Memory B cell (primary cell): ENCODE results near the gene COPS3.

Experiments
- ATAC-seq: fragments of 150-1000 bp; cut with Tn5 transposase; 2 replicates; pipeline ENCODE4 v1.10.0; 2021; ENCODE audit warnings: low read depth, mild to moderate bottlenecking, moderate library complexity
- DNase-seq, 2 donors: peaks; one replicate each; pipeline ENCODE4 v3.0.0; 2022; ENCODE audit warnings: low spot score in 2 of 2
- H3K27ac Mint-ChIP-seq: one replicate; pipeline ENCODE4 v1.8.0; 2022; ENCODE audit warnings: mild to moderate bottlenecking, moderate library complexity, mixed read lengths
- H3K27me3 Mint-ChIP-seq: one replicate; pipeline ENCODE4 v1.8.0; 2022; ENCODE audit warnings: mixed read lengths
- H3K36me3 Mint-ChIP-seq: one replicate; pipeline ENCODE4 v1.8.0; 2022; ENCODE audit warnings: mild to moderate bottlenecking, mixed read lengths
- H3K4me1 Mint-ChIP-seq: one replicate; pipeline ENCODE4 v1.8.0; 2022; ENCODE audit warnings: mixed read lengths
- H3K4me3 Mint-ChIP-seq: one replicate; pipeline ENCODE4 v1.8.0; 2022; ENCODE audit warnings: mild to moderate bottlenecking, moderate library complexity, mixed read lengths
- H3K9me3 Mint-ChIP-seq: one replicate; pipeline ENCODE4 v1.8.0; 2022; ENCODE audit warnings: mixed read lengths

Gene COPS3

DNA sequence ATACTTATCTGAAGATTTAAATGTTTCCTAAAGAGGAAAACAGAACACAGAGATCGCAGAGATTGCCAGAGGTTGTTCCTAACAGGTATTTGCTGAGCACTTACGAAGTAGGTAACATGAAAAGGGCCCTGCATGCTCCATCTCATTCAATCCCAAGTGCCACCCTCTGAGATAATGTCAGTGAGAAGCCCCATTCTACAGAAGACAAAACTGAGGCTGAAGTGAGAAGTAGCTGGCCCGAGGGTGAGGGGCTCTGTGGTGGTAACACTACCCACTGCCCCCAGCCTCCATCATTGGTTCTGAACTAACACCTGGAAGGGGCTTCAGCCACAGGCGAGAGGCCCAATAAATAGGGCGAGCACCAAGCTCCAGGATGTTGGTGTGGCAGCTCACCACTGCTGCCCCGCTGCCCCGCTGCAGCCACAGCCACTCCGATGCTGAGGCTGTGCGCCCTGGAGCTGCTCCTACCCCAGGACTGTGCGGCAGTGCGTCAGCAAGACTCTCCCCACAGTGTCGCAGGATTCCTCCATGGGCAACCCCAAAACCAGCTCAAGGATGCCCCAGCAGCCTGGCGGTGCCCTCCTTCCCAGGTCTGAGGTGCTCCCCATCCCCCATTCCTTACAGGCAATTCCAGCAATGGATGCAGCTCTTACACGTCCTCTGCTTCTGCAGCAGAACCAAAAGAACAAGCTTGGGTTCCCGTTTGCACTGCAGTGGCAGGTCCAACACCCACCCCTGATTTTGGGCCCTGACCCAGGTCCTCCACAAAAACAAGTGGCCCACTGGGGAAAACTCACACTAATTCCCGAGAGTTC, 54.4 kb downstream of the COPS3 start:
- H3K36me3 Mint-ChIP-seq = peaks cover 38% of the 10 kb centered on the region
- no peaks in the 10 kb centered on the region for H3K27me3 Mint-ChIP-seq
- ATAC-seq (no peak), DNase-seq (no peak)
- H3K27ac Mint-ChIP-seq = no peak overlapping the region
- H3K4me3 Mint-ChIP-seq = no peak overlapping the region
- H3K9me3 Mint-ChIP-seq = no peaks in the 10 kb centered on the region
- peaks cover under 1% of the 10 kb centered on the region for H3K4me1 Mint-ChIP-seq

DNA sequence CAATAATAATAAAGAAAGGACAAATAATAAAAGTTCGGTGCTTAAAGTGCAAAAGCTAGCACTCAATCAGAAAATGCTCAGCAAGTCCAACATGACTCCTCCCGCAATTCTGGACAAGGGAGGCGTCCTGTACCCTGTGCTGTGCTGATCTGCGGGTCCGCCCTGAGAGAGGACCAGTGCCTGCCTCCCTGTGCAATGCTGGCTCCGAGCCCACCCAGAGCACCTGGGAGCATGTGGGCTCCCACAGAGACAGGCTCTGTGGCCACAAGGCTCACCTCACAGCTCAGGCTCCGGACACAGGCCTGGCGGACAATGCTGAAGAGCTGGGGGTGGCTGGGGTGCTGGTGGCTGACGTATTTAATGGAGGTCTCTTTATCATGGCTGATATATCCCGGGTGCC, 55.1 kb downstream of the COPS3 start:
- Mint-ChIP-seq H3K4me3 (no peak overlapping the region), H3K27me3 (no peaks in the 10 kb centered on the region), H3K4me1 (no peaks in the 10 kb centered on the region), H3K36me3 (peaks cover 38% of the 10 kb centered on the region), H3K27ac (no peak overlapping the region), H3K9me3 (no peaks in the 10 kb centered on the region)
- DNase-seq = no peak
- ATAC-seq = no peak

GRCh38 chr17:17224137-17224536, 56.9 kb downstream of the COPS3 start:
- H3K27ac Mint-ChIP-seq = no peak overlapping the region

DNA sequence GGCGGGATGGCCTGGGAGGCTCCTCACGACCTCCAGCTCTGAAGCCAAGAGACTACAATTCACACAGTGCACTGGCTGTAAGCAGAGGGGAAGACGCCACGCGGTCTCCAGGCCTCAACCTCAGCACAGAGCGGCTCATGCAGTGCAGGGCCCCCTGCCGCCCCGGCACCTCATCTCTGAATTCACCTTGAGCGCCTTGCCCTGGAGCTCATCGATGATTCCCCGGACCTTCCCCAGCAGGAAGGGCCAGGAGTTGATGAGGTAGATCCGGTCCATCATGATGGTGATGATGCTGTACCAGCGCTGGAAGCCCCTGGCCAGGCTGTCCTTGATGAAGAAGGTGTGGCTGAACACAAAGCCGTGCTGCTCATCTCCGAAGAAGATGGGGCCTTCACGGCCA, 57.3 kb downstream of the COPS3 start:
- DNase-seq = no peak
- Mint-ChIP-seq H3K9me3 (no peaks in the 10 kb centered on the region), H3K27me3 (no peaks in the 10 kb centered on the region), H3K27ac (no peak overlapping the region), H3K36me3 (peaks cover 35% of the 10 kb centered on the region), H3K4me3 (no peak overlapping the region), H3K4me1 (no peaks in the 10 kb centered on the region)
- ATAC-seq = no peak

More at GRCh38 chr17:17224137-17224536, 56.9 kb downstream of the COPS3 start:
- no peak for ATAC-seq
- Mint-ChIP-seq H3K4me3 (no peak overlapping the region), H3K4me1 (no peaks in the 10 kb centered on the region), H3K9me3 (no peaks in the 10 kb centered on the region), H3K36me3 (peaks cover 37% of the 10 kb centered on the region), H3K27me3 (no peaks in the 10 kb centered on the region)
- no peak for DNase-seq

DNA sequence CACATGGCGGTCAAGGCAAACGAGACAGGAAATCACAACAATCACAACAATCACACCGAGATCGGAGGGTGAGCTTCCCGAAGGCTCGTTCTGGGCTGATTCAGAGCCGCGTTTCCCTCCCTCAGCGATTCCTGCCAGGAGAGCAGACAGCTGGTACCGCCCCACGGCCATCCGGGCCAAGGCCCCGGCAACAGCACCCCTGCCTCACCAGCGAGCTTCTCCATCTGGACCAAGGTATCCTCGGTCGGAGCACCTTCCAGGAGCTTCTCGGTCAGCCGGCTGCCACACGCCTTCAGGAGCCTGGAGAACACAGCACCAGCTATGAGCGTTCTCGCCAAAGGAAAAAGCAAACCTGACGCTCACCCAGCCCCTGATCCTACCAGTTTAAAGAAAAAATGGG, 59.7 kb downstream of the COPS3 start:
- H3K4me1 Mint-ChIP-seq = no peaks in the 10 kb centered on the region
- H3K9me3 Mint-ChIP-seq = no peaks in the 10 kb centered on the region
- no peak for ATAC-seq
- no peak for DNase-seq
- H3K4me3 Mint-ChIP-seq = no peak overlapping the region
- H3K27ac Mint-ChIP-seq = no peak overlapping the region
- H3K36me3 Mint-ChIP-seq = peaks cover 39% of the 10 kb centered on the region
- no peaks in the 10 kb centered on the region for H3K27me3 Mint-ChIP-seq

DNA sequence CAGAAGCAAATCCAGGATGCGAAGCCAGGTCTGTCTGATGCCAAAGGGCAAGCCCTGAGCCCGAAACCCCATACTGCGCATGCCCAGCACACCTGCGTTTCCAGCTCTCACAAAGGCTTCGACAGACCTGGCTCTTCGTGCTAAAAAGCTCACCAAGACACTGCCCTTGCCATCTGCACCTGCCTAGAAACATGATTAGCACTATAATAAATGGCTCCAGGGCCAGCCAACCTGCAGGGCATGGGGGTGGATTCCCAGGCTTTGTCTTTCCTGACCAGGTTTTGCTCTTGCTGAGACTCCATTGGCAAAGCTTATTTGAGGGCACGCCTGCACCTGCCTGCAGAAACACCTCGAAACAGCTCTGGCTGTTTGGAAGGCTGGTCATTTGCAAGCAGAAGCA, 60.5 kb downstream of the COPS3 start:
- no peaks in the 10 kb centered on the region for H3K9me3 Mint-ChIP-seq
- no peak for ATAC-seq
- H3K4me3 Mint-ChIP-seq = no peak overlapping the region
- H3K36me3 Mint-ChIP-seq = peaks cover 39% of the 10 kb centered on the region
- no peak overlapping the region for H3K27ac Mint-ChIP-seq
- H3K27me3 Mint-ChIP-seq = no peaks in the 10 kb centered on the region
- H3K4me1 Mint-ChIP-seq = no peaks in the 10 kb centered on the region
- no peak for DNase-seq

DNA sequence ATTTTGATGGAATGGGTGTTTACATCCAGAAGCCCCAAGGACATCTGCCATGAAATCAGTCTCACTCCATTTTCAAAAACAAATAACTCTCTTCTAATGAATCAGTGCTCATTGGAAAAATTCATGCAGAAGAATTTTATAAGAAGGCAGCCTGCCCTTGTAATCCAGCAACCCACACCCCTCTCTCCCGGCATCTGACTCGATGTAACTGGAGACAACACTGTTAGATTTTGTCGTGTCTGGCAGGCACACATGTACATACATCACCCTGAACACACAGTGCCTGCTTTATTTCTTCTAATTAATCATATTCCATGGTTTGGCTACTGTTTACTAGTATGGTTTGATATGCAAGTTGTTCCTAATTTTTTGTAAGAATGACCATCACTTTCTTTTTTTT, 63.1 kb downstream of the COPS3 start:
- no peaks in the 10 kb centered on the region for H3K4me1 Mint-ChIP-seq
- no peak for DNase-seq
- H3K36me3 Mint-ChIP-seq = peaks cover 30% of the 10 kb centered on the region
- H3K9me3 Mint-ChIP-seq = no peaks in the 10 kb centered on the region
- no peaks in the 10 kb centered on the region for H3K27me3 Mint-ChIP-seq
- no peak for ATAC-seq
- H3K4me3 Mint-ChIP-seq = no peak overlapping the region
- no peak overlapping the region for H3K27ac Mint-ChIP-seq

GRCh38 chr17:17216776-17217175, 64.3 kb downstream of the COPS3 start:
- Mint-ChIP-seq H3K4me3 (no peak overlapping the region), H3K27ac (no peak overlapping the region), H3K4me1 (no peaks in the 10 kb centered on the region), H3K9me3 (no peaks in the 10 kb centered on the region), H3K36me3 (peaks cover 32% of the 10 kb centered on the region), H3K27me3 (no peaks in the 10 kb centered on the region)
- DNase-seq (no peak), ATAC-seq (no peak)

DNA sequence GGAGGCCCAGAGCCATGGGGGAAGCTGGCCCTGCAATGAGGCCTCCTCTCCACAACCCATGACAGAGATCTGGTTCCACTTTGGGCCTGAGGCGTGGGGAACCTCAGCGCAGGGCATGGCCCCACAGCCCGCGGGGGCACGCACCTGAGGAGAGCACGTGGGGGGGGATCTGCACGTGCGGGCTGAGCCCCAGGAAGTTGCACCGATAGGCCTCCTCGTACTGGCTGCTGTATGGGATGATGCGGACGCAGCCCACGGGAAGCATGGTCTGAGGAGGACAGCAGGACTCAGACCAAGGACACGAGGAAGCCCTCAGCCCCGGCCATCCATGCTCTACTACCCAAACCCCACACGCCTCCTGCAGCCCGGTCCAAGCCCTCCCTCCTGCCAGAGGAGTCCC, 64.8 kb downstream of the COPS3 start:
- ATAC-seq (no peak), DNase-seq (no peak)
- no peaks in the 10 kb centered on the region for H3K4me1 Mint-ChIP-seq
- H3K36me3 Mint-ChIP-seq = peaks cover 32% of the 10 kb centered on the region
- no peak overlapping the region for H3K4me3 Mint-ChIP-seq
- no peak overlapping the region for H3K27ac Mint-ChIP-seq
- no peaks in the 10 kb centered on the region for H3K27me3 Mint-ChIP-seq
- no peaks in the 10 kb centered on the region for H3K9me3 Mint-ChIP-seq

DNA sequence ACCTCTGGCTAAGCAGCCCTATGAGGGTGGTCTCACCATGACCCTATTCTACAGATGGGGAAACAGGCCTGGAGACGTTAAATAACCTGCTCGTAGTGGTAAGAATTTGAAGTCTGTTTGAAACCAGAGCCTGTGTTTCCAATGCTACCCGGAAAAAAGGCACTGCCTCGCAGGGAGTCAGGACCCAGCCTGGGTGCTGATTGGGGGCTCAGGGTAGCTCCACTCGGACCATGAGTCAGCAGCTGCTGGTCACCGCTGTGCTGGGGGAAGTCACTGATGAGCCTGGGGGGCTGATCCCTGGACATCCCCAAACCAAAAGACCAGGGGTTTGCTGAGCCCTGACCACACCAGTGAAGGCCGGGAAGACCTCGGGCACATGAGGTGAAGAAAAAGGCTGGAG, 65.5 kb downstream of the COPS3 start:
- ATAC-seq = no peak
- H3K27ac Mint-ChIP-seq = no peak overlapping the region

GRCh38 chr17:17214646-17215436, 66.2 kb downstream of the COPS3 start:
- Mint-ChIP-seq H3K27ac (no peak overlapping the region), H3K4me3 (no peak overlapping the region), H3K4me1 (no peaks in the 10 kb centered on the region), H3K27me3 (no peaks in the 10 kb centered on the region), H3K36me3 (peaks cover 24% of the 10 kb centered on the region), H3K9me3 (no peaks in the 10 kb centered on the region)
- ATAC-seq = no peak
- no peak for DNase-seq

More for the DNA sequence above, 65.5 kb downstream of the COPS3 start:
- H3K4me1 Mint-ChIP-seq = no peaks in the 10 kb centered on the region
- DNase-seq = no peak
- no peaks in the 10 kb centered on the region for H3K27me3 Mint-ChIP-seq
- no peak overlapping the region for H3K4me3 Mint-ChIP-seq
- no peaks in the 10 kb centered on the region for H3K9me3 Mint-ChIP-seq
- H3K36me3 Mint-ChIP-seq = peaks cover 29% of the 10 kb centered on the region

DNA sequence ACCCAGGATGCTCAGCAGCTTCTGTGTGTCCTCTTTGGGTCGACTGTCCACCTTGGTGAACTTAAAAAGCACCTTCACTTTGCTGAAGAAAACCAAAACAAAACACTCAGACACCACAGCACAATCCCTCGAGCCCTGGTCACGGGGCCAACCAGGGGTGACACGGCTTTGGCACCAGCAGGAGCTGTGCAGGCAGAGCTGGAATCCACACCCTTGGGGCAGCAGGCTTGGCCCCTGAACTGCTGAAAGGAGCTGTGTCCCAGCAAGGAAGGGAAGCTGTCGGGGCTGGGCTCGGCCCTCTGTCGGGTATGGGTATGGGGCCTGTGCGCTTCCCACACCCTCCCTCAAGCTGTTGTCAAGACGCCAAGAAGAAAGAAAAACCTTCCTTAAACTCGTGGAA, 67.3 kb downstream of the COPS3 start:
- H3K4me3 Mint-ChIP-seq = no peak overlapping the region
- H3K4me1 Mint-ChIP-seq = no peaks in the 10 kb centered on the region
- DNase-seq (no peak), ATAC-seq (no peak)
- H3K27me3 Mint-ChIP-seq = no peaks in the 10 kb centered on the region
- peaks cover 22% of the 10 kb centered on the region for H3K36me3 Mint-ChIP-seq
- no peak overlapping the region for H3K27ac Mint-ChIP-seq
- H3K9me3 Mint-ChIP-seq = no peaks in the 10 kb centered on the region

DNA sequence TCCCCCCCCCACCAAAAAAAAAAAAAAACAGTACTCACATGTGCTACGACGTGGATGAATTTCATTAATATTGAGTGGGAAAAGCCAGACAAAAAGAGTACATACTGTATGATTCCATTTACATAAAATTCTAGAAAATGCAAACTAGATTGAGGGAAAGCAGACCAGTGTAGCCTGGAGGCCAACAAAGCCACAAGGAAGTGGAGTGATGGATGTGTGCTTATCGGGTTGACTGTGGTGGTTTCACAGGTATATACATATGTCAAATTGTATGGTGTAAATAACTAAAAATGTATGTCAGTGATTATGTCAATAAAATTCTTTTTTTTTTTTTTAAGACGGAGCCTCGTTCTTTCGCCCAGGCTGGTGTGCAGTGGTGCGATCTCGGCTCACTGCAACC, 73.0 kb downstream of the COPS3 start:
- DNase-seq (no peak), ATAC-seq (no peak)
- Mint-ChIP-seq H3K36me3 (peaks cover 8% of the 10 kb centered on the region), H3K4me3 (no peak overlapping the region), H3K27me3 (no peaks in the 10 kb centered on the region), H3K4me1 (peaks cover 13% of the 10 kb centered on the region), H3K9me3 (peaks cover 2% of the 10 kb centered on the region), H3K27ac (no peak overlapping the region)

GRCh38 chr17:17206913-17207335, 74.1 kb downstream of the COPS3 start:
- peak overlapping the region; percentile 69 for H3K4me3 Mint-ChIP-seq
- DNase-seq = no peak
- peaks cover 13% of the 10 kb centered on the region for H3K4me1 Mint-ChIP-seq
- H3K27me3 Mint-ChIP-seq = no peaks in the 10 kb centered on the region
- no peak for ATAC-seq
- peak overlapping the region; percentile 89 for H3K27ac Mint-ChIP-seq
- peaks cover 2% of the 10 kb centered on the region for H3K9me3 Mint-ChIP-seq
- peaks cover 5% of the 10 kb centered on the region for H3K36me3 Mint-ChIP-seq
